H1 (cell line): ENCODE data around the gene CEMP1. TPM values are rescaled to one million over a fixed set of nuclear protein-coding genes. Genes with fewer than 3 reads are reported as not detected.
"Not testable (repeated sequence)": the region's sequence is repeated elsewhere in the genome, so short reads cannot be mapped to it uniquely, and the experiment has no call there.

ENCODE experiments used
- CTCF ChIA-PET: fragments of 300-600 bp; sonication (Branson Sonifier 250); formaldehyde crosslinking; loops from one replicate; lab custom pipeline; 2021; ENCODE audit not compliant: partially characterized antibody; lab: Charles Lee
- POLR2A ChIA-PET: fragments of 300-600 bp; sonication (Branson Sonifier 250); formaldehyde crosslinking; loops from one replicate; lab custom pipeline; 2021; ENCODE audit warnings: inconsistent platforms; ENCODE audit not compliant: partially characterized antibody; lab: Charles Lee
- DNase-seq, 2 experiments: peaks; one replicate each; pipeline versions ENCODE4 v3.0.0 to v3.0.0-alpha.2; 2010 to 2022; ENCODE audit warnings: low spot score in 2 of 2, low read depth in 1 of 2, mixed read lengths in 1 of 2
- FAIRE-seq: peaks from 2 replicates; lab custom pipeline; 2011; peaks lifted over from hg19 to GRCh38; lab: Jason Lieb, UNC
- H2AFZ ChIP-seq: 2 replicates; pipeline ENCODE4 v1.8.1; 2012; ENCODE audit warnings: low read length, inconsistent platforms
- H2AK5ac ChIP-seq: 2 replicates; pipeline ENCODE4 v1.6.1; 2013; ENCODE audit warnings: low read depth, low read length
- H2BK120ac ChIP-seq: replicated peaks from 2 replicates; pipeline ENCODE3; 2013; ENCODE audit warnings: low read depth, low read length, inconsistent platforms
- H2BK12ac ChIP-seq: 2 replicates; pipeline ENCODE4 v1.6.1; 2013; ENCODE audit warnings: low read depth, low read length
- H2BK15ac ChIP-seq: 2 replicates; pipeline ENCODE4 v1.6.1; 2013; ENCODE audit warnings: low read length
- H2BK20ac ChIP-seq: 2 replicates; pipeline ENCODE4 v1.6.1; 2013; ENCODE audit warnings: low read length
- H2BK5ac ChIP-seq: 2 replicates; pipeline ENCODE4 v1.6.1; 2013; ENCODE audit warnings: low read depth, low read length
- H3K14ac ChIP-seq: 2 replicates; pipeline ENCODE4 v1.6.1; 2013; ENCODE audit warnings: inconsistent platforms; ENCODE audit not compliant: insufficient read length
- H3K18ac ChIP-seq: 2 replicates; pipeline ENCODE4 v1.6.1; 2013; ENCODE audit warnings: low read length; ENCODE audit errors: extremely low read depth
- H3K23ac ChIP-seq: 2 replicates; pipeline ENCODE4 v1.6.1; 2013; ENCODE audit warnings: inconsistent platforms; ENCODE audit not compliant: insufficient read length
- H3K23me2 ChIP-seq: 2 replicates; pipeline ENCODE4 v1.6.1; 2013; ENCODE audit warnings: low read depth, low read length
- H3K27ac ChIP-seq: 2 replicates; pipeline ENCODE4 v1.6.1; 2011; ENCODE audit warnings: low read depth, low read length, inconsistent platforms
- H3K27me3 ChIP-seq, 4 experiments: replicated peaks in 1 of 4; 1 replicate in 1 of 4; 2 replicates in 3 of 4; pipeline versions ENCODE4 v1.6.1 to v1.8.1; 2011 to 2013; ENCODE audit warnings: low read length in 3 of 4, mild to moderate bottlenecking in 3 of 4, inconsistent platforms in 2 of 4, mixed read lengths in 2 of 4, moderate library complexity in 1 of 4; ENCODE audit not compliant: control insufficient read depth in 3 of 4, insufficient read depth in 3 of 4; ENCODE audit errors: extremely low read depth in 1 of 4
- H3K36me3 ChIP-seq, 4 experiments: 2 replicates each; pipeline versions ENCODE4 v1.6.1 to v1.8.1; 2011 to 2013; ENCODE audit warnings: mild to moderate bottlenecking in 4 of 4, low read length in 3 of 4, moderate library complexity in 2 of 4, control low read depth in 1 of 4, inconsistent platforms in 1 of 4; ENCODE audit not compliant: insufficient read depth in 4 of 4, control insufficient read depth in 2 of 4
- H3K4ac ChIP-seq: replicated peaks from 2 replicates; pipeline ENCODE3; 2013; ENCODE audit warnings: low read length, low read depth, mixed read lengths, inconsistent platforms; ENCODE audit not compliant: insufficient read length
- H3K4me1 ChIP-seq, 4 experiments: replicated peaks in 1 of 4; 1 replicate in 1 of 4; 2 replicates in 3 of 4; pipeline versions ENCODE4 v1.6.1 to v1.8.1; 2011 to 2013; ENCODE audit warnings: low read length in 3 of 4, inconsistent platforms in 2 of 4, mixed read lengths in 1 of 4; ENCODE audit not compliant: insufficient read depth in 4 of 4, control insufficient read depth in 3 of 4
- H3K4me2 ChIP-seq, 2 experiments: 2 replicates each; pipeline versions ENCODE4 v1.6.1 to v1.8.1; 2011 to 2013; ENCODE audit warnings: low read depth in 2 of 2, low read length in 2 of 2, control low read depth in 1 of 2, inconsistent platforms in 1 of 2, mild to moderate bottlenecking in 1 of 2; ENCODE audit not compliant: insufficient read depth in 1 of 2
- H3K4me3 ChIP-seq, 4 experiments: fragments of 200-600, 300-600 bp in 1 of 4; sonication (generic), shearing (Covaris generic), sonication (Bioruptor Twin) in 1 of 4; 2 replicates each; pipeline versions ENCODE4 v1.5.1 to v1.8.1; 2011 to 2016; ENCODE audit warnings: low read length in 4 of 4, low read depth in 3 of 4, control low read depth in 2 of 4, inconsistent platforms in 2 of 4, mild to moderate bottlenecking in 2 of 4, mixed read lengths in 1 of 4, moderate library complexity in 1 of 4; ENCODE audit not compliant: insufficient read depth in 2 of 4; ENCODE audit errors: extremely low read depth in 1 of 4
- H3K56ac ChIP-seq: replicated peaks from 2 replicates; pipeline ENCODE3; 2013; ENCODE audit warnings: low read depth, mild to moderate bottlenecking, mixed read lengths, low read length, inconsistent platforms; ENCODE audit not compliant: insufficient read length
- H3K79me1 ChIP-seq: 2 replicates; pipeline ENCODE4 v1.6.1; 2013; ENCODE audit warnings: low read depth, low read length, control low read depth
- H3K79me2 ChIP-seq, 2 experiments: 2 replicates each; pipeline versions ENCODE4 v1.6.1 to v1.8.1; 2012 to 2013; ENCODE audit warnings: low read length in 2 of 2, mild to moderate bottlenecking in 2 of 2, inconsistent platforms in 1 of 2; ENCODE audit not compliant: insufficient read depth in 2 of 2, control insufficient read depth in 1 of 2
- H3K9ac ChIP-seq, 4 experiments: replicated peaks in 1 of 4; 1 replicate in 1 of 4; 2 replicates in 3 of 4; pipeline versions ENCODE4 v1.6.1 to v1.8.1; 2011 to 2013; ENCODE audit warnings: low read depth in 3 of 4, low read length in 3 of 4, control low read depth in 2 of 4, mild to moderate bottlenecking in 2 of 4, moderate library complexity in 2 of 4, inconsistent platforms in 1 of 4; ENCODE audit errors: extremely low read depth in 1 of 4
- H3K9me3 ChIP-seq, 2 experiments: 2 replicates each; pipeline versions ENCODE4 v1.6.1 to v1.8.1; 2012 to 2013; ENCODE audit warnings: mild to moderate bottlenecking in 2 of 2, moderate library complexity in 2 of 2, control low read depth in 1 of 2, inconsistent platforms in 1 of 2, low read depth in 1 of 2, low read length in 1 of 2, mixed read lengths in 1 of 2; ENCODE audit not compliant: insufficient read depth in 2 of 2
- H4K20me1 ChIP-seq, 2 experiments: replicated peaks in 1 of 2; 2 replicates each; pipeline versions ENCODE3 to v1.8.1; 2011 to 2013; ENCODE audit warnings: inconsistent platforms in 2 of 2, low read length in 2 of 2, mild to moderate bottlenecking in 1 of 2; ENCODE audit not compliant: insufficient read depth in 2 of 2, control insufficient read depth in 1 of 2
- H4K5ac ChIP-seq: 2 replicates; pipeline ENCODE4 v1.6.1; 2013; ENCODE audit warnings: low read length, low read depth, mixed read lengths, inconsistent platforms; ENCODE audit not compliant: insufficient read length
- H4K8ac ChIP-seq: 2 replicates; pipeline ENCODE4 v1.8.0; 2013; ENCODE audit warnings: mild to moderate bottlenecking, moderate library complexity, low read length, inconsistent platforms; ENCODE audit not compliant: insufficient read depth; ENCODE audit errors: extremely low read depth
- H4K91ac ChIP-seq: replicated peaks from 2 replicates; pipeline ENCODE3; 2013; ENCODE audit warnings: low read length, mixed read lengths, inconsistent platforms; ENCODE audit not compliant: insufficient read length
- WGBS, 2 experiments: shearing (Covaris generic) in 1 of 2; methylation state at CpG; one replicate each; pipeline versions ENCODE4 v1.1.6 to v1.1.7; 2013 to 2015; ENCODE audit warnings: low lambda C conversion rate in 2 of 2, mixed read lengths in 2 of 2, inconsistent platforms in 1 of 2, low coverage in 1 of 2, missing lambda C conversion rate in 1 of 2; ENCODE audit not compliant: insufficient replicate concordance in 2 of 2, insufficient coverage in 1 of 2, insufficient read length in 1 of 2; ENCODE audit errors: extremely low coverage in 1 of 2, missing lambda C conversion rate in 1 of 2; 5-methylcytosine and 5-hydroxymethylcytosine counted together
- polyA plus RNA-seq, 7 experiments: library from polyadenylated mRNA; depleted of rRNA in 3 of 7; stranded (reverse) in 5 of 7; unstranded in 2 of 7; fragments of >200 nt in 5 of 7; fragments of 200-250 nt in 2 of 7; gene quantifications; 1 replicate in 5 of 7; 2 replicates in 1 of 7; 4 replicates in 1 of 7; pipeline versions ENCODE4 v1.2.1 to v1.2.3, GENCODE V29; 2011 to 2013; ENCODE audit warnings: missing spikeins in 2 of 7, mixed read lengths in 2 of 7
- total RNA-seq: library from RNA; stranded (reverse); fragmentation: NEBNext Ultra II Directional; extraction: Animal tissue kit (Norgen Biotek cat#: 25700); gene quantifications from 2 replicates; pipeline ENCODE4 v1.2.1, GENCODE V29; 2021

Gene CEMP1
- total and polyA plus RNA-seq, 2 of the 8 experiments (the other 6 are each of a cell fraction or from before 2014, with no cell fraction given): not detected

GRCh38 chr16:2575839-2576238, 44.6 kb upstream of the CEMP1 start:
- H2BK12ac ChIP-seq, H3K36me3 ChIP-seq, H3K9ac ChIP-seq, H3K27me3 ChIP-seq, H4K91ac ChIP-seq, H2BK120ac ChIP-seq, H3K79me2 ChIP-seq, FAIRE-seq, H4K8ac ChIP-seq, H2AK5ac ChIP-seq, H4K20me1 ChIP-seq, H3K23me2 ChIP-seq, CTCF ChIA-PET, H3K23ac ChIP-seq, H2AFZ ChIP-seq, H3K4ac ChIP-seq, DNase-seq, H2BK5ac ChIP-seq, H3K4me3 ChIP-seq, POLR2A ChIA-PET, H3K27ac ChIP-seq, H2BK20ac ChIP-seq, H3K56ac ChIP-seq, H2BK15ac ChIP-seq, H3K79me1 ChIP-seq, H3K18ac ChIP-seq, H3K14ac ChIP-seq, H3K4me1 ChIP-seq, H3K4me2 ChIP-seq, H4K5ac ChIP-seq: not testable (repeated sequence)
- WGBS, 2 experiments: no CpG with 5 or more reads among the region's 21 CpGs
- peaks cover 0 to 11% of the 10 kb centered on the region in 2 experiments; a peak in 1 of 4 replicates for H3K9me3 ChIP-seq

GRCh38 chr16:2572704-2573103, 41.5 kb upstream of the CEMP1 start:
- H3K4me2 ChIP-seq, CTCF ChIA-PET, H3K27me3 ChIP-seq, H3K18ac ChIP-seq, H3K27ac ChIP-seq, H4K8ac ChIP-seq, H4K20me1 ChIP-seq, H3K9me3 ChIP-seq, H3K4me1 ChIP-seq, H2AK5ac ChIP-seq, H3K9ac ChIP-seq, H3K56ac ChIP-seq, H2BK15ac ChIP-seq, H3K79me1 ChIP-seq, H3K4me3 ChIP-seq, H4K91ac ChIP-seq, H4K5ac ChIP-seq, H3K23me2 ChIP-seq, H3K36me3 ChIP-seq, H2BK120ac ChIP-seq, FAIRE-seq, H2BK20ac ChIP-seq, H2BK12ac ChIP-seq, H2AFZ ChIP-seq, H3K79me2 ChIP-seq, H3K14ac ChIP-seq, POLR2A ChIA-PET, DNase-seq, H3K4ac ChIP-seq, H3K23ac ChIP-seq, H2BK5ac ChIP-seq: not testable (repeated sequence)
- no CpG with 5 or more reads among the region's 6 CpGs for WGBS, 2 experiments
